HPDE6-E6E7 (cell line): ENCODE measurements around the gene BIN2.
"Not testable (repeated sequence)": the region's sequence is repeated elsewhere in the genome, so short reads cannot be mapped to it uniquely, and the experiment has no call there.

Experiments
- DNase-seq: peaks from one replicate; pipeline ENCODE4 v3.0.0; 2011; ENCODE audit warnings: missing footprints; ENCODE audit errors: extremely low spot score

BIN2 gene

DNA sequence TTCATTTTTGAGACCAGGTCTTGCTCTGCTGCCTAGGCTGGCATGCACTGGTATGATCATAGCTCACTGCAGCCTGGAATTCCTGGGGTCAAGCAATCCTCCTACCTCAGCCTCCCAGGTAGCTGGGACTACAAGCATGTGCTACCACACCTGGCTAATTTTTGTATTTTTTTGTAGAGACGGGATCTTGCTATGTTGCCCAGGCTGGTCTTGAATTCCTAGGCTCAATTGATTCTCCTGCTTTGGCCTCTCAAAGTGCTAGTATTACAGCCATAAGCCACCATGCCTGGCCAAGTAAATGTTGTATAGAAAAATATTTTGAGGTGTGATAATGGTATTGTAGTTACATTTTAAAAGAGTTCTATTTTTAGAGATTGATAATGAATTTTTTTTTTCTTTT, 12.6 kb downstream of the BIN2 start:
- DNase-seq = no peak

GRCh38 chr12:51307655-51308593, 16.1 kb downstream of the BIN2 start:
- DNase-seq = peak; percentile 81

DNA sequence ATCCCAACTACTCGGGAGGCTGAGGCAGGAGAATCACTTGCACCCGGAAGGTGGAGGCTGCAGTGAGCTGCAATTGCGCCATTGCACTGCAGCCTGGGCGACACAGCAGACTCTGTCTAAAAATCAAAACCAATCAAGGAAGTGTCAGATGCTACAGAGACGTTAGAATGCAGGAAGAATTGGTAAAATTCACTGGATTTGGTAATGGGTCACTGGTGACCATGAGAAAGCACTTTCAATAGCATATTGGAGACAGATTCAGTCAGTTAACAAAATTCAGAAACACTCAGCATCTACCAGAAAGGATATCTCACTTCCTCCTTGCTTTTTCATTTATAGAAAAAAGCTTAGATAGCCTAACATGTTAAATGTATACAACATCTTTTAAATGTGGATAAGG, 17.5 kb downstream of the BIN2 start:
- DNase-seq = no peak

DNA sequence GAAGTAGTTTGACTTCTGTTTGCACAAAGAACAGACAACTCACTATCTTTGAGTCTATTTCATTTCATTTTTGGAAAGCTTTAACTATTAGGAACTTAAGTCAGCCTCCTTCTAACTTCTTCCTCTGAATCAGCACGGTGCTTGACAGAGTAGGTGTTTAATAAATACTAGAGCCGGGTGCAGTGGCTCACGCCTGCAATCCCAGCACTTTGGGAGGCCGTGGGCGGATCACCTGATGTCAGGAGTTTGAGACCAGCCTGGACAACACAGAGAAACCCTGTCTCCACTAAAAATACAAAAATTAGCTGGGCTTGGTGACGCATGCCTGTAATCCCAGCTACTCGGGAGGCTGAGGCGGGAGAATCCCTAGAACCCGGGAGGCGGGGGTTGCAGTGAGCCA, 23.2 kb downstream of the BIN2 start:
- not testable (repeated sequence) for DNase-seq

GRCh38 chr12:51295651-51296050, 28.3 kb downstream of the BIN2 start:
- no peak for DNase-seq

- DNase-seq = not testable (repeated sequence)
Observed at GRCh38 chr12:51294097-51294496, 29.9 kb downstream of the BIN2 start.

DNA sequence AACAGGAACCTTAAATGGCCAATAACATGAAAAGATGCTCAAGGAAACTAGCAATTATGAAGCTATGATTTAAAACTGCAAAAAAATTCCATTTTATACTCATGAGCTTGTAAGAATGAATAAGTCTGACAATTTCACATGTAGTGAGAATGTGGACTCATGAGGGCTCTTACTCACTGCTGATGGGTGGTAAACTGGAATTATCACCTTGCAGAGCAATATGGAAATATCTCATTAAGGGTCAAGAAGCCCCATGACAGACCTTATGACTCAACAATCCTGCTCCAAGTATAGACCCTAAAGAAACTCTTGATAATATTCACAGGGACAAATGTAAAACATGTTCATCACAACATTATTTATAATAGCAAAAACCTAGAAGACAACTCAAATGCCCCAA, 30.3 kb downstream of the BIN2 start:
- DNase-seq = no peak

- DNase-seq = not testable (repeated sequence)
Observed at GRCh38 chr12:51291603-51292513, 32.1 kb downstream of the BIN2 start.

- no peak for DNase-seq
Observed at GRCh38 chr12:51285843-51286242, 38.1 kb downstream of the BIN2 start.

GRCh38 chr12:51281202-51281924, 42.6 kb downstream of the BIN2 start:
- DNase-seq = peak; percentile 62

DNA sequence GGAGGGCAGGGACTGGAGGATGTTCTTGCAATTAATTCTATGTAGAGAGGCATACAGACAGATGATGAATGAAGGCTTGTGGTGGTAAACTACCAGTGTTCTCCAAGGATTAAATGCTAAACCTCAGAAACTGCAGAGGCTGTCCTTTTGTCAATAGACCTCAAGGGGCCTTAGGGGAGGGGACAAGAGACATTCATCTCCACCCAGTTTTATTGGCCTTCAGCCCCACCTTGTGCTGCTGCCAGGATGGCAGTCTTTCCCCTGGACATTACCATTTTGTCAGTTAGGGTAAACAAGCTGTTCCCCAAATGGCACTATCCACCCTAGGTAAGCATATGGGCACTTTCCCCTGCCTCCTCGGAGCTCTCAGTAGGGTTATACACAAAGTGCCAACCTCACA, 48.9 kb downstream of the BIN2 start:
- no peak for DNase-seq

GRCh38 chr12:51272810-51273209, 51.2 kb downstream of the BIN2 start:
- DNase-seq = not testable (repeated sequence)

DNA sequence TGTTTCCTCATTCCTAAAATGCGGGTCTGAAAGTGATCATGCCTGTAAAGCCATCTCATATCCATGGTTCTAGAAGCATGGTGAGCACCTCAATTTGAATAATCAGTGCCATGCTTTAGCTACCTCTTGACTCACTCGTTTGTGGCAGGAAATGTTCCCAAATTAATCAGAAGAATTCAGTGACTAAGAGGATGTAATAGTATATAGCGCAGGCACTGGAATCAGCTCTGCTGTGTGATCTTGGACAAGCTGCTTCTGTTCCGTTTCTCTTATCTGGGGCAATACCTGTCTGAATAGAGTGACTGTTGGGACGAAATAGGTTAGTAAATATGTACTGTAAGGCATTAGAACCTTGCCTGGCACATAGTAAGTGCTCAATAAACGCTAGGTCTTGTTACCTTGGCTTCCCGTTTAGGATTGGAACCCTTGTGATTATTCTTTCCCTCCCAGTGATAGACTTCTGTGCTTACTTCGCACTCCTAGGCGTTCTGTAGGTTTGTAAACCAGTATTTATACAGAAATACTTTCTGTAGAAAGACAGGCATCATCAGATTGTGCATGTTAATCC, 52.9 kb downstream of the BIN2 start:
- peak; percentile 74 for DNase-seq

DNA sequence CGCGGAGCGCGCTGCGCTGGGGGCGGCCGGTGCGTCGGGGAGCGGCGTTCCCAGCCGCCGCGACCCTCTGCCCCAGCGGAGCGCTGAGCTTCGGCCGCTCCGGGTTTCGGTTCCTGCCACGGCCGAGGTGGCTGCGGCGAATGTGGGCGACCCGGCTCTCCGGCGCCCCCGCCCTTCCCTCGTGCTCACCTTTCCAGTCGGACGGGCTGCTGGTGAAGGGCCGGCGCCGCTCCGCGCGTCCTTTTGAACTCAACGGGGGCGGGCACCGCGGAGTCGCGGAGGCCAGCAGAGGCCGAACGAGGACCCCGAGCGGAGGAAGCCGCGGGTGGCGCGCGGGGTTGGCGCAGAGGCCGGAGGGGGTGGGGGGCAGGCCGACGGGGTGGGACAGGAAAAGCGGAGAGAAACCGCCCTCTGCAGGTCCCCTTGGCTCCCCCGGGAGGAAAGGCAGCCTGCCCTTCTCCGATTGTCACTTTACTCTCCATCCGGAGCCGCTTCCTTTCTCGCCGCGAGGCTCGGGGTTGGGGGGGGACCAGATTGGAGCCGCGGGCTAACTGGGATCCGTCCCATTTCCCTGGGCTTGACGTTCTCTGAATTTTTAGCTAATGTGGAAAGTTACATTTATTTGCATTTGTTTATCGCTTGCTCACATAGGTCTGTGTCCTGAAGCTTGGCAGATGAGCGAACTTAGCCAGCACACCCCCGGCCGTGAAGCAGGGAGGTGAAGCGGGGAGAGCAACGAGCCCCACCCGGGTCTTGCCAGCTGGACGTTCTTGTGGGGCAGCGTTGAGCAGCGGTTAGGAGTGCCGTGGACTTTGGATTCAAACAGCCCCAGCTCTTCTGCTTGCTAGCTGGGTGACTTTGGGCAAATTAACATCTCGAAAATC, 53.7 kb downstream of the BIN2 start, which contains the start of gene SMAGP:
Gene SMAGP, minus strand, starts transcription at position 349 of the 884 bp plus-strand sequence. CDS start 1,137 bp downstream, outside the sequence.
- peak; percentile 57 for DNase-seq

- DNase-seq = peak; percentile 67
Observed at GRCh38 chr12:51269174-51270066, 54.6 kb downstream of the BIN2 start.

DNA sequence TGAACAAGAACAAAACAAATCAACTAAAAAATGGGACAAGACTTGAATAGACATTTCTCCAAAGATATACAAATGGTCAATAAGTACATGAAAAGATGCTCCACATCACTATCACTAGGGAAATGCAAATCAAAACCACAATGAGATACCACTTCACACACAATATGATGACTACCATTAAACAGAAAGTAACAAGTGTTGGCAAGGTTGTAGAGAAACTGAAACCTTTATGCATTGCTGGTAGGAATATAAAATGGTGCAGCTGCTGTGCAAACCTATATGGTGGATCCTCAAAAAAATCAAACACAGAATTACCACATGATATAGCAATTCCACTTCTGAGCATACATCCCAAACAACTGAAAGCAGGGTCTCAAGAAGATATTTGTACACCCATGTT, 59.0 kb downstream of the BIN2 start:
- no peak for DNase-seq

DNA sequence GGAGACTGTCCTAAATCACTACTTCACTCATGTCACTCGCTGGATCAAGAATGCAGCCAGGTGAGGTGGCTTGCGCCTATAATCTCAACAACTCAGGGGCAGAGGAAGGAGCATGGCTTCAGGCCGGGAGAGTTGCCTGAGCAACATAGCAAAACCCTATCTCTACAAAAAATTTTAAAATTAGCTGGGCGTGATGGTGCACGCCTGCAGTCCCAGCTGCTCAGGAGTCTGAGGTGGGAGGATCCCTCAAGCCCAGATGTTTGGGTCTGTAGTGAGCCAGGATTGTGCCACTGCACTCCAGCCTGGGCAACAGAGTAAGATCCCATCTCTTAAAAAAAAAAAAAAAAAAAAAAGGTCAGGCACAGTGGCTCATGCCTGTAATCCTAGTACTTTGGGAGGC, 59.7 kb downstream of the BIN2 start:
- DNase-seq = no peak

GRCh38 chr12:51263341-51263740, 60.6 kb downstream of the BIN2 start:
- no peak for DNase-seq

DNA sequence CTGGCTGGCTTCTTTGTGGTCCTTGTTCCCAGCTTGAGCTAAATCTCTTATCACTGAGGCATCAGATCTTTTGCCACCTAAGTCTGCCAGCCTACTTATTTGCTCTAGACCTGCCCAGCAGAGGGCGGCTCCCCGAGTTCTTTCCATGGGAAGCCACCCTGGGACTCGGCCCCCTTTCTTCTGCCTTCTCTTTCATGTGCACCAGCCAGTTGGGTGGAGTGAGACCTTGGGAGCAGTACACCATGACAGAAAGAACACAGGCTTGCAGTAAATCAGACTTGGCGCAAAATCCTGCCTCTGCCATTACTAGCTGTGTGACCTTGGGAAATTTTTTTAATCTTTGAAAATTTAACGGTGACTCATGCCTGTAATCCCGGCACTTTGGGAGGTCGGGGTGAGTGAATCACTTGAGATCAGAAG, 61.2 kb downstream of the BIN2 start:
- no peak for DNase-seq
